Fibroblast of villous mesenchyme (primary cell): ENCODE data around the gene RAP1GAP2. TPM values are rescaled to one million over a fixed set of nuclear protein-coding genes. Genes with fewer than 3 reads are reported as not detected.

ENCODE experiments used
- DNase-seq: peaks from one replicate; pipeline ENCODE4 v3.0.0-alpha.2; 2010; ENCODE audit warnings: low read depth
- H3K4me3 ChIP-seq: 2 replicates; pipeline ENCODE4 v1.5.1; 2011; ENCODE audit warnings: low read depth, mild to moderate bottlenecking, low read length
- CTCF ChIP-seq: IDR thresholded peaks from 2 replicates; pipeline ENCODE4 v1.5.1; 2012; ENCODE audit warnings: low read depth, mild to moderate bottlenecking, low read length; ENCODE audit not compliant: insufficient read depth
- total RNA-seq: library from RNA; depleted of rRNA; stranded (reverse); fragments of >200 nt; gene quantifications from 2 replicates; pipeline ENCODE4 v1.2.3, GENCODE V29; 2012

Gene RAP1GAP2
- total RNA-seq, 1 donor = 5.2 TPM

- no peak for TF ChIP-seq CTCF
- no peak overlapping the region for H3K4me3 ChIP-seq
- DNase-seq = peak; percentile 55
Measured at GRCh38 chr17:2965621-2966595, 169.7 kb downstream of the RAP1GAP2 start.

- no peak for TF ChIP-seq CTCF
- no peak overlapping the region for H3K4me3 ChIP-seq
- no peak for DNase-seq
Measured at GRCh38 chr17:2967515-2967914, 171.3 kb downstream of the RAP1GAP2 start.

GRCh38 chr17:2971851-2972250, 175.6 kb downstream of the RAP1GAP2 start:
- no peak overlapping the region for H3K4me3 ChIP-seq
- no peak for TF ChIP-seq CTCF
- no peak for DNase-seq

GRCh38 chr17:2972749-2973148, 176.5 kb downstream of the RAP1GAP2 start:
- no peak for TF ChIP-seq CTCF
- no peak for DNase-seq

GRCh38 chr17:2974347-2974746, 178.1 kb downstream of the RAP1GAP2 start:
- no peak for DNase-seq
- H3K4me3 ChIP-seq = no peak overlapping the region
- no peak for TF ChIP-seq CTCF

More at GRCh38 chr17:2972749-2973148, 176.5 kb downstream of the RAP1GAP2 start:
- H3K4me3 ChIP-seq = no peak overlapping the region

GRCh38 chr17:2975469-2975958, 179.3 kb downstream of the RAP1GAP2 start:
- DNase-seq = peak; percentile 65
- H3K4me3 ChIP-seq = peak overlapping the region; percentile 63
- TF ChIP-seq CTCF = no peak
